Measurements from ENCODE around the gene SERPING1. TPM values are rescaled to one million over a fixed set of nuclear protein-coding genes. Genes with fewer than 3 reads are reported as not detected.

SERPING1 gene
- total and polyA plus RNA-seq, 2 of the 13 experiments (the other 11 are each of a cell fraction or from before 2014, with no cell fraction given): 2.0 to 10.4 TPM

DNA sequence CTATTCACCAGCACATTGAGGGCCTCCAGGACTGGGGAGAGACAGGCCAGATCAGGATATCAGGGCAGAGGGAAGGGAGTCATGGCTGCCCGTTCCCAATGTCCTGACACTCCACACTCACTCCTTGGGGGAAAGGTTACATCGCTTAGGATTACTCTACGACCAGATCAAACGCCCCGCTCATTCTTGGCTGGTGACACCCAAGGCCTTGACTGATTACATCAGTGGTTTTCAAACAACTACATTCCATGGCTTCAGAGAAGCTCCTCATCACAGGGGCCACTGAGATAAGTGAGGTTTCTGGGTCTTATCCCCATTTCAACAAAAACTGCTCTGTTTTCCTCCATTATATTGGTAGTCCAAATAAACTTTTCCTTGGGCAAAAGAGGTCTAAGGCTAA is 45.0 kb upstream of the SERPING1 start (continued):
- TF ChIP-seq EP300 (IDR thresholded peaks at IDR 0.05; ENCODE audit: low read depth in 2 of 2, low read length in 2 of 2) (peak; percentile 60 to 85; a peak in 2 of 4 replicates), EP300 (CRISPR knock-in tag; IDR thresholded peaks at IDR 0.05; ENCODE audit: borderline replicate concordance) (peak; percentile 79; the same call in 1 of the 2 replicates), SAP130 (CRISPR knock-in tag; IDR thresholded peaks at IDR 0.05; ENCODE audit: low read depth) (peak; percentile 35; the same call in 1 of the 2 replicates), FOXA1 (IDR thresholded peaks at IDR 0.05) (no peak), FOXA1 (CRISPR knock-in tag; IDR thresholded peaks at IDR 0.05) (peak; percentile 47; the same call in 1 of the 2 replicates), TCF7L2 (IDR thresholded peaks at IDR 0.05; ENCODE audit: low read depth, low read length) (peak; percentile 71; the same call in 1 of the 2 replicates), SMAD3 (CRISPR knock-in tag; IDR thresholded peaks at IDR 0.05) (no peak), ISX (CRISPR knock-in tag; conservative IDR thresholded peaks at IDR 0.05) (no peak), HMG20B (CRISPR knock-in tag; conservative IDR thresholded peaks at IDR 0.05) (0 out of 2 replicates have a peak, but pooled peaks have one; percentile 32), KLF12 (CRISPR knock-in tag; IDR thresholded peaks at IDR 0.05; ENCODE audit: borderline replicate concordance) (no peak), HNRNPK (IDR thresholded peaks at IDR 0.05; ENCODE audit: low read depth, low read length, poor library complexity, severe bottlenecking) (no peak), ISL2 (CRISPR knock-in tag; IDR thresholded peaks at IDR 0.05) (peak; percentile 50; the same call in 1 of the 2 replicates)
- TF ChIP-seq, protein P1, sequence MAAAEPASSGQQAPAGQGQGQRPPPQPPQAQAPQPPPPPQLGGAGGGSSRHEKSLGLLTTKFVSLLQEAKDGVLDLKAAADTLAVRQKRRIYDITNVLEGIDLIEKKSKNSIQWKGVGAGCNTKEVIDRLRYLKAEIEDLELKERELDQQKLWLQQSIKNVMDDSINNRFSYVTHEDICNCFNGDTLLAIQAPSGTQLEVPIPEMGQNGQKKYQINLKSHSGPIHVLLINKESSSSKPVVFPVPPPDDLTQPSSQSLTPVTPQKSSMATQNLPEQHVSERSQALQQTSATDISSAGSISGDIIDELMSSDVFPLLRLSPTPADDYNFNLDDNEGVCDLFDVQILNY (CRISPR knock-in tag; conservative IDR thresholded peaks at IDR 0.05): no peak
- TF ChIP-seq, protein P2, sequence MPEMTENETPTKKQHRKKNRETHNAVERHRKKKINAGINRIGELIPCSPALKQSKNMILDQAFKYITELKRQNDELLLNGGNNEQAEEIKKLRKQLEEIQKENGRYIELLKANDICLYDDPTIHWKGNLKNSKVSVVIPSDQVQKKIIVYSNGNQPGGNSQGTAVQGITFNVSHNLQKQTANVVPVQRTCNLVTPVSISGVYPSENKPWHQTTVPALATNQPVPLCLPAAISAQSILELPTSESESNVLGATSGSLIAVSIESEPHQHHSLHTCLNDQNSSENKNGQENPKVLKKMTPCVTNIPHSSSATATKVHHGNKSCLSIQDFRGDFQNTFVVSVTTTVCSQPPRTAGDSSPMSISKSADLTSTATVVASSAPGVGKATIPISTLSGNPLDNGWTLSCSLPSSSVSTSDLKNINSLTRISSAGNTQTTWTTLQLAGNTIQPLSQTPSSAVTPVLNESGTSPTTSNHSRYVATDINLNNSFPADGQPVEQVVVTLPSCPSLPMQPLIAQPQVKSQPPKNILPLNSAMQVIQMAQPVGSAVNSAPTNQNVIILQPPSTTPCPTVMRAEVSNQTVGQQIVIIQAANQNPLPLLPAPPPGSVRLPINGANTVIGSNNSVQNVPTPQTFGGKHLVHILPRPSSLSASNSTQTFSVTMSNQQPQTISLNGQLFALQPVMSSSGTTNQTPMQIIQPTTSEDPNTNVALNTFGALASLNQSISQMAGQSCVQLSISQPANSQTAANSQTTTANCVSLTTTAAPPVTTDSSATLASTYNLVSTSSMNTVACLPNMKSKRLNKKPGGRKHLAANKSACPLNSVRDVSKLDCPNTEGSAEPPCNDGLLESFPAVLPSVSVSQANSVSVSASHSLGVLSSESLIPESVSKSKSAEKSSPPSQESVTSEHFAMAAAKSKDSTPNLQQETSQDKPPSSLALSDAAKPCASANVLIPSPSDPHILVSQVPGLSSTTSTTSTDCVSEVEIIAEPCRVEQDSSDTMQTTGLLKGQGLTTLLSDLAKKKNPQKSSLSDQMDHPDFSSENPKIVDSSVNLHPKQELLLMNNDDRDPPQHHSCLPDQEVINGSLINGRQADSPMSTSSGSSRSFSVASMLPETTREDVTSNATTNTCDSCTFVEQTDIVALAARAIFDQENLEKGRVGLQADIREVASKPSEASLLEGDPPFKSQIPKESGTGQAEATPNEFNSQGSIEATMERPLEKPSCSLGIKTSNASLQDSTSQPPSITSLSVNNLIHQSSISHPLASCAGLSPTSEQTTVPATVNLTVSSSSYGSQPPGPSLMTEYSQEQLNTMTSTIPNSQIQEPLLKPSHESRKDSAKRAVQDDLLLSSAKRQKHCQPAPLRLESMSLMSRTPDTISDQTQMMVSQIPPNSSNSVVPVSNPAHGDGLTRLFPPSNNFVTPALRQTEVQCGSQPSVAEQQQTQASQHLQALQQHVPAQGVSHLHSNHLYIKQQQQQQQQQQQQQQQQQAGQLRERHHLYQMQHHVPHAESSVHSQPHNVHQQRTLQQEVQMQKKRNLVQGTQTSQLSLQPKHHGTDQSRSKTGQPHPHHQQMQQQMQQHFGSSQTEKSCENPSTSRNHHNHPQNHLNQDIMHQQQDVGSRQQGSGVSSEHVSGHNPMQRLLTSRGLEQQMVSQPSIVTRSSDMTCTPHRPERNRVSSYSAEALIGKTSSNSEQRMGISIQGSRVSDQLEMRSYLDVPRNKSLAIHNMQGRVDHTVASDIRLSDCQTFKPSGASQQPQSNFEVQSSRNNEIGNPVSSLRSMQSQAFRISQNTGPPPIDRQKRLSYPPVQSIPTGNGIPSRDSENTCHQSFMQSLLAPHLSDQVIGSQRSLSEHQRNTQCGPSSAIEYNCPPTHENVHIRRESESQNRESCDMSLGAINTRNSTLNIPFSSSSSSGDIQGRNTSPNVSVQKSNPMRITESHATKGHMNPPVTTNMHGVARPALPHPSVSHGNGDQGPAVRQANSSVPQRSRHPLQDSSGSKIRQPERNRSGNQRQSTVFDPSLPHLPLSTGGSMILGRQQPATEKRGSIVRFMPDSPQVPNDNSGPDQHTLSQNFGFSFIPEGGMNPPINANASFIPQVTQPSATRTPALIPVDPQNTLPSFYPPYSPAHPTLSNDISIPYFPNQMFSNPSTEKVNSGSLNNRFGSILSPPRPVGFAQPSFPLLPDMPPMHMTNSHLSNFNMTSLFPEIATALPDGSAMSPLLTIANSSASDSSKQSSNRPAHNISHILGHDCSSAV (CRISPR knock-in tag; IDR thresholded peaks at IDR 0.05; ENCODE audit: borderline replicate concordance): no peak
- TF ChIP-seq, protein P3, sequence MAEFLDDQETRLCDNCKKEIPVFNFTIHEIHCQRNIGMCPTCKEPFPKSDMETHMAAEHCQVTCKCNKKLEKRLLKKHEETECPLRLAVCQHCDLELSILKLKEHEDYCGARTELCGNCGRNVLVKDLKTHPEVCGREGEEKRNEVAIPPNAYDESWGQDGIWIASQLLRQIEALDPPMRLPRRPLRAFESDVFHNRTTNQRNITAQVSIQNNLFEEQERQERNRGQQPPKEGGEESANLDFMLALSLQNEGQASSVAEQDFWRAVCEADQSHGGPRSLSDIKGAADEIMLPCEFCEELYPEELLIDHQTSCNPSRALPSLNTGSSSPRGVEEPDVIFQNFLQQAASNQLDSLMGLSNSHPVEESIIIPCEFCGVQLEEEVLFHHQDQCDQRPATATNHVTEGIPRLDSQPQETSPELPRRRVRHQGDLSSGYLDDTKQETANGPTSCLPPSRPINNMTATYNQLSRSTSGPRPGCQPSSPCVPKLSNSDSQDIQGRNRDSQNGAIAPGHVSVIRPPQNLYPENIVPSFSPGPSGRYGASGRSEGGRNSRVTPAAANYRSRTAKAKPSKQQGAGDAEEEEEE (CRISPR knock-in tag; IDR thresholded peaks at IDR 0.05; ENCODE audit: borderline replicate concordance): no peak
